SU-DHL-6 (cell line): ENCODE measurements around the gene FSD1.
"Not testable (repeated sequence)": the region's sequence is repeated elsewhere in the genome, so short reads cannot be mapped to it uniquely, and the experiment has no call there.

Source experiments
- CTCF ChIP-seq: fragments of 200-600 bp; sonication (generic); IDR thresholded peaks from one replicate; pipeline ENCODE4 v1.5.1; 2017; ENCODE audit warnings: antibody characterized with exemption, mild to moderate bottlenecking, low read length, moderate library complexity; ENCODE audit not compliant: insufficient read depth, poor library complexity, severe bottlenecking
- EZH2phosphoT487 ChIP-seq: fragments of 200-600 bp; sonication (generic), shearing (Covaris generic); conservative IDR thresholded peaks from 2 replicates; pipeline ENCODE4 v1.6.1; 2018; ENCODE audit warnings: mild to moderate bottlenecking, antibody characterized with exemption, low read length, moderate library complexity, mixed read lengths

GRCh38 chr19:4328991-4329681 lies 24.7 kb downstream of the FSD1 start:
- TF ChIP-seq CTCF, EZH2phosphoT487: not testable (repeated sequence)
